OCI-LY7 (cell line): ENCODE measurements around the gene SH3PXD2A. TPM values are rescaled to one million over a fixed set of nuclear protein-coding genes. Genes with fewer than 3 reads are reported as not detected.

Source experiments
- BruUV-seq: library from RNA; stranded (reverse); fragments of 400-500 nt; replicated peaks from 2 replicates; lab custom pipeline; 2021; lab: Mats Ljungman, UMichigan
- CTCF ChIA-PET: fragments of 300-600 bp; sonication (Branson Sonifier 250); formaldehyde crosslinking; loops from one replicate; lab custom pipeline; 2022; ENCODE audit warnings: antibody characterized with exemption; ENCODE audit not compliant: unreplicated experiment; lab: Charles Lee
- POLR2A ChIA-PET: fragments of 300-600 bp; sonication (Branson Sonifier 250); formaldehyde crosslinking; loops from one replicate; lab custom pipeline; 2022; ENCODE audit warnings: antibody characterized with exemption; lab: Charles Lee
- DNase-seq: peaks from one replicate; pipeline ENCODE4 v3.0.0-alpha.2; 2015; ENCODE audit warnings: low spot score
- H2AFZ ChIP-seq: fragments of 200-600 bp; sonication (generic), shearing (Covaris generic); 2 replicates; pipeline ENCODE4 v1.6.1; 2014; ENCODE audit warnings: mild to moderate bottlenecking, antibody characterized with exemption, low read length, moderate library complexity
- H3K27ac ChIP-seq: fragments of 200-600 bp; sonication (generic); 2 replicates; pipeline ENCODE4 v1.5.1; 2014; ENCODE audit warnings: mixed run types, low read depth, mild to moderate bottlenecking, moderate library complexity, low read length, inconsistent platforms; ENCODE audit not compliant: poor library complexity, severe bottlenecking
- H3K36me3 ChIP-seq: fragments of 200-600 bp; sonication (generic); 2 replicates; pipeline ENCODE4 v1.6.1; 2014; ENCODE audit warnings: mild to moderate bottlenecking, antibody characterized with exemption, low read length, moderate library complexity, mixed read lengths; ENCODE audit not compliant: insufficient read depth
- H3K4me1 ChIP-seq: fragments of 200-600 bp; sonication (generic); 2 replicates; pipeline ENCODE4 v1.5.1; 2014; ENCODE audit warnings: mild to moderate bottlenecking, low read length; ENCODE audit not compliant: insufficient read depth, poor library complexity, severe bottlenecking
- H3K4me2 ChIP-seq: fragments of 200-600 bp; sonication (generic); 2 replicates; pipeline ENCODE4 v1.6.1; 2014; ENCODE audit warnings: mild to moderate bottlenecking, low read length
- H3K4me3 ChIP-seq: fragments of 200-600 bp; sonication (generic); 2 replicates; pipeline ENCODE4 v1.5.1; 2014; ENCODE audit warnings: mild to moderate bottlenecking, low read depth, low read length; ENCODE audit not compliant: poor library complexity, severe bottlenecking
- H3K79me2 ChIP-seq: fragments of 200-600 bp; sonication (generic); 2 replicates; pipeline ENCODE4 v1.6.1; 2016; ENCODE audit warnings: low read depth, mild to moderate bottlenecking, low read length, moderate library complexity, mixed read lengths; ENCODE audit not compliant: insufficient read depth
- H3K9me2 ChIP-seq: fragments of 200-600 bp; sonication (generic); 2 replicates; pipeline ENCODE4 v1.6.1; 2016; ENCODE audit warnings: mild to moderate bottlenecking, low read length, mixed read lengths; ENCODE audit not compliant: insufficient read depth
- H3K9me3 ChIP-seq: fragments of 200-600 bp; sonication (generic); 2 replicates; pipeline ENCODE4 v1.6.1; 2014; ENCODE audit warnings: mild to moderate bottlenecking, mixed run types, low read length, mixed read lengths
- H4K20me1 ChIP-seq: fragments of 200-600 bp; sonication (generic); 2 replicates; pipeline ENCODE4 v1.6.1; 2014; ENCODE audit warnings: mild to moderate bottlenecking, antibody characterized with exemption, low read length, moderate library complexity, mixed read lengths; ENCODE audit not compliant: insufficient read depth
- EZH2phosphoT487 ChIP-seq: fragments of 200-600 bp; sonication (generic); IDR thresholded peaks from 2 replicates; pipeline ENCODE4 v1.6.1; 2018; ENCODE audit warnings: low read depth, borderline replicate concordance, mild to moderate bottlenecking, mixed run types, antibody characterized with exemption, low read length, moderate library complexity, mixed read lengths
- intact Hi-C: fragments of 100-400 bp; cut with micrococcal nuclease; formaldehyde crosslinking; loops from one replicate; pipeline ENCODE4 v1.10.0; 2022; ENCODE audit not compliant: unreplicated experiment
- total RNA-seq, 2 experiments: library from RNA; depleted of rRNA in 1 of 2; stranded (reverse); fragments of >200 nt in 1 of 2; shearing (Covaris generic) in 1 of 2; gene quantifications; 2 replicates each; pipeline ENCODE4 v1.2.3, GENCODE V29; 2014 to 2022
- TF ChIP-seq, protein P1 (sequence below): fragments of 200-600 bp; sonication (generic); conservative IDR thresholded peaks from 2 replicates; pipeline ENCODE4 v1.5.1; 2014; ENCODE audit warnings: mild to moderate bottlenecking, antibody characterized with exemption, low read length, moderate library complexity, mixed read lengths

Gene SH3PXD2A
- total RNA-seq, 2 experiments from 2014 or later = 0.85 to 5.9 TPM

DNA sequence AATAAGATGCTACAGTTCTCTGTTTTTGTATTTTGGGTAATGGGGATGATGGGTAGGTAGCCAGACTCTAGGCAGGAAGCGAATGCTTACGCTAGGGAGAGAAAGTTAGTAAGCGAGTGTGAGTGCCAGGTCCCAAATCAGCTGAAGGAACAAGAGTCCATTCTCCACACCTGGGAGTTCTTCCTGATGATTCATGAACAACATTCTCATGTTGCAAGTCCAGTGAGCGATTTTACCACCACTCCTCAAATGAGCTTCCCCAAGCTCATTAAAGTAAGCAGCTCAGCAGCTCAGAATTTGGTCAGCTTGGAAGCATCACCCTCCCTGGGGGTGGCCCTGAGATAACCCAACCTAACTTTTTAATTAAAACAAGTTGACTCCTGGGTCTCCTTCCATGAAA lies 27.3 kb downstream of the SH3PXD2A start:
- TF ChIP-seq, protein P1, sequence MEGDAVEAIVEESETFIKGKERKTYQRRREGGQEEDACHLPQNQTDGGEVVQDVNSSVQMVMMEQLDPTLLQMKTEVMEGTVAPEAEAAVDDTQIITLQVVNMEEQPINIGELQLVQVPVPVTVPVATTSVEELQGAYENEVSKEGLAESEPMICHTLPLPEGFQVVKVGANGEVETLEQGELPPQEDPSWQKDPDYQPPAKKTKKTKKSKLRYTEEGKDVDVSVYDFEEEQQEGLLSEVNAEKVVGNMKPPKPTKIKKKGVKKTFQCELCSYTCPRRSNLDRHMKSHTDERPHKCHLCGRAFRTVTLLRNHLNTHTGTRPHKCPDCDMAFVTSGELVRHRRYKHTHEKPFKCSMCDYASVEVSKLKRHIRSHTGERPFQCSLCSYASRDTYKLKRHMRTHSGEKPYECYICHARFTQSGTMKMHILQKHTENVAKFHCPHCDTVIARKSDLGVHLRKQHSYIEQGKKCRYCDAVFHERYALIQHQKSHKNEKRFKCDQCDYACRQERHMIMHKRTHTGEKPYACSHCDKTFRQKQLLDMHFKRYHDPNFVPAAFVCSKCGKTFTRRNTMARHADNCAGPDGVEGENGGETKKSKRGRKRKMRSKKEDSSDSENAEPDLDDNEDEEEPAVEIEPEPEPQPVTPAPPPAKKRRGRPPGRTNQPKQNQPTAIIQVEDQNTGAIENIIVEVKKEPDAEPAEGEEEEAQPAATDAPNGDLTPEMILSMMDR = no peak
- no peak for TF ChIP-seq EZH2phosphoT487
- CTCF ChIA-PET = no interaction called here
- H3K9me3 ChIP-seq = peaks cover 6% of the 10 kb centered on the region; the same call in 1 of the 2 replicates
- H3K4me3 ChIP-seq = peak overlapping the region; percentile 42
- H3K79me2 ChIP-seq = no peaks in the 10 kb centered on the region
- DNase-seq = no peak
- H3K4me2 ChIP-seq = peak overlapping the region; percentile 66
- POLR2A ChIA-PET = interaction anchor here (0.7 kb wide), 1 partner anchor 14 kb away, joined by 3 read pairs; no protein-coding TSS in a partner anchor
- H3K36me3 ChIP-seq = no peaks in the 10 kb centered on the region; the same call in 1 of the 2 replicates
- peak overlapping the region; percentile 69 for H2AFZ ChIP-seq
- no peaks in the 10 kb centered on the region for H3K9me2 ChIP-seq
- H3K27ac ChIP-seq = peak overlapping the region; percentile 61
- no TSS peak for BruUV-seq
- no peaks in the 10 kb centered on the region for H4K20me1 ChIP-seq
- intact Hi-C loops = no loop called here
- peaks cover 36% of the 10 kb centered on the region for H3K4me1 ChIP-seq

DNA sequence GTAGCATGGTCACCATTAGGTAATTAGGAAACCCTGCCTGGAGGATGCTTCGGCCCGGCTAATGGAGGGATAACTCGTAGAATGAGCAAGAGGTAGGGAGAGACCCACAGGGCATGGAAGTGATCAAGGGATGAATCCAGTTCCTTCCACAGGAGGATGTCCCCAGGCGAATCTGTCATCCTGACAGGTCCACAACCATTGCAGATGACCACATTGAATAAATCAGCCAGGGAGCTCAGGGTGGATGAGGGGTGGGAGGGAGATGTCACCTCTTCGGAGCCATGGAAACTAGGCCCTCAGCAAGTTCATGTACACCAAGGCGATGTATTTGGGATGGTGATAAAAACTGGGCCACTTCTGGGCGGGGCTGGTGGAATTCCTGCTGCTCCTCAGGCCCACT lies 28.5 kb downstream of the SH3PXD2A start:
- Histone ChIP-seq H3K79me2 (no peaks in the 10 kb centered on the region), H3K9me3 (no peaks in the 10 kb centered on the region), H3K4me2 (no peak overlapping the region), H3K4me3 (no peak overlapping the region), H3K4me1 (peaks cover 34% of the 10 kb centered on the region), H2AFZ (no peak overlapping the region), H3K36me3 (no peaks in the 10 kb centered on the region), H4K20me1 (no peaks in the 10 kb centered on the region), H3K27ac (no peak overlapping the region), H3K9me2 (no peaks in the 10 kb centered on the region)
- intact Hi-C loops = no loop called here
- ChIA-PET POLR2A (no interaction called here), CTCF (no interaction called here)
- no peak for DNase-seq
- TF ChIP-seq, protein P1 = no peak
- no peak for TF ChIP-seq EZH2phosphoT487
- no TSS peak for BruUV-seq

DNA sequence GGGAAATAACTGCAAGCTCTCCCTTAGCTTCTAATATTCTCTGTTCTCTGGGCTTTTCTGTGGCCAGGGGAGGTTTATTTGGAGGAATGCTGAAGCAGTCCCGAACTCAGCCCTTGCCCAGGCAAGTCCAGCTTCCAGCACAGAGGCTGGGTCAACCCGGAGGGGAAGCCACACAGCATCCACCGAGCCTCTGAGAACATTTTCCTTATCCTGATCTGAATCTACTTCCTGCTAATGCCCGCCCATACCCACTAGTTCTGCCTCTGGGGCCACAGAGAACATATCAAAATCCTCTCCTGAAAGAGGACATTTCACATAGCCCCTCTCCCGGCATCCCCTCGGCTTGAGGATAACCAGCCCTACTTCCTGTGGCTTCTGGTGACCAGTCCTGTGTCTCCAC lies 31.1 kb downstream of the SH3PXD2A start:
- no peaks in the 10 kb centered on the region for H3K9me3 ChIP-seq
- no TSS peak for BruUV-seq
- no peak overlapping the region for H3K4me3 ChIP-seq
- H2AFZ ChIP-seq = no peak overlapping the region
- no peaks in the 10 kb centered on the region for H3K36me3 ChIP-seq
- H3K4me2 ChIP-seq = no peak overlapping the region
- intact Hi-C loops = no loop called here
- no peaks in the 10 kb centered on the region for H4K20me1 ChIP-seq
- TF ChIP-seq, protein P1 = no peak
- TF ChIP-seq EZH2phosphoT487 = no peak
- no peak for DNase-seq
- no peak overlapping the region for H3K27ac ChIP-seq
- H3K79me2 ChIP-seq = no peaks in the 10 kb centered on the region
- no peaks in the 10 kb centered on the region for H3K9me2 ChIP-seq
- CTCF ChIA-PET = no interaction called here
- POLR2A ChIA-PET = no interaction called here
- H3K4me1 ChIP-seq = peaks cover 20% of the 10 kb centered on the region
